NCI-H1417 treated with DMSO at 0.1 percent for 48 hours (cell line): Measurements from ENCODE around the gene DIS3L2.
"Not testable (repeated sequence)": the region's sequence is repeated elsewhere in the genome, so short reads cannot be mapped to it uniquely, and the experiment has no call there.

ENCODE experiments used
- DNase-seq: peaks from one replicate; lab custom pipeline; 2025; lab: John Stamatoyannopoulos, UW

DIS3L2 gene

DNA sequence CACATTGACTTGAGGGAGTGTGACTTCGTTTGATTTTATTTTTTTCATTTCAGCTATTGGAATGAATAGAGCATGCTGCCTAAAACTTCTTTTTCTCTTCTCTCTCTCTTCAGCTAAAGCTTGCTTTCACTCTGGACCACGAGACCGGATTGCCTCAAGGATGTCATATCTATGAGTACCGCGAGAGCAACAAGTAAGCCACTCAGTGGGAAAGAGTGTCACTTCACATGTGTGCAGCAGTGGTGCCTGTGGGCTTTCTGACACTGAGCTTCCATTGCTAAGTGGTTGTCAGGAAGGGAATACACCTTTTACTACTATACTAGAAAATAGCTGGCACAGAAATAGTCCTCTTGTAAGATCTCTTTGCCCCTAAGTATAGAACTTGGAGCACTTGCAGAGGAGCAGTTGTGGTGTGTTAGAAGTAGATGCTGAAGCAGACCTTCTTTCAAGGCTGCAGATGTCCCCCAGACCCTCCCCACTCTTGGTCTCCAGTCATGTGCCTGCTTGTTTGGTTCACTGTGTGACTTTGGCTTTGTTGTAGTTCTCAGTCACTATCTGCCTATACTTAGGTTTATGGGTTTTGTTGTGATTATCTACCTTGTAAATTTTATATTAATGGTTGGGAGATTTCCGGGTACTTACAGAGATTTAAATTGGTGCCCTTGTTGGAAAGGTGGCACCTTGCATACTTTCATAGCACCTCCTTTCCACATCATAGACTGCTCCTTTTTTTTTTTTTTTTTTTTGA, 338.6 kb downstream of the DIS3L2 start:
- DNase-seq: no peak

DNA sequence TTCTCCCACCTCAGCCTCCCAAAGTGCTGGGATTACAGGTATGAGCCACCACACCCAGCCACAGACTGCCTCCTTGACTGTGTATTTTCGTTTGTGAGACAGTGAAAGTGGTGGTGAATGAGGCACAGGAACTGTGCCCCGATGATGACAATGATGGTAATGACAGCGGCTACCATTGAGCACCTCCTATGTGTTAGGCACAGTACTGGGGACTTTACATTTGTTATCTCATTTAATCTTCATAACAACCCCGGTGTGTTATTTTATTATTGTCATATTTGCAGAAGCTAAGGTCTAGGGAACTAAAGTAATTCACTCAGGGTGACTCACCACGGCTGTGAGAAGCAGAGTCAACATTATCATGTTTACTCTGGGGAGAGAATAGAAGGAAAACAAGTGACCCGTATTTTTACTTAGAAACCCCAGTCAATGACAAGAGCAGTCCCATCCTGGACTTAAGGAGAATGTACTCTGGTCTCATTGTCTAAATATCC, 339.4 kb downstream of the DIS3L2 start:
- no peak for DNase-seq

DNA sequence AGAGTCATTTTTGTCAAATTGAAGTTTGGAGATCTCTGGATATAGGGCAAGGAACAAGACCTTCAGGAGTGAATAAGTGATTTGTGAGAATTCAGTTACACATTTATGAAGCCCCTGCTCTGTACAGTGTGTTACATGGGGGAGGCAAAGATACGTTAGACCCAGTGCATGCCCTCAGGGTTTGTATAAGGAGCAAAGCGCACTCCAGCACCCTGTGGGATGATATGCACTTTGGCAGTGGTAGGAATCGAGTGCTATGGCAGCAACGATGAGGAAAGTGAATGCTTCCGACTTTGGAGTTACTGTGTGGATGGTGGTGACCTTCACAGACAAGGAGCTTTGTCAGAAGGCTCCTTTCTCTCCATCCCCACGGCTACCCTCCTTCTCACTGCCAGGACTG, 342.7 kb downstream of the DIS3L2 start:
- no peak for DNase-seq

DNA sequence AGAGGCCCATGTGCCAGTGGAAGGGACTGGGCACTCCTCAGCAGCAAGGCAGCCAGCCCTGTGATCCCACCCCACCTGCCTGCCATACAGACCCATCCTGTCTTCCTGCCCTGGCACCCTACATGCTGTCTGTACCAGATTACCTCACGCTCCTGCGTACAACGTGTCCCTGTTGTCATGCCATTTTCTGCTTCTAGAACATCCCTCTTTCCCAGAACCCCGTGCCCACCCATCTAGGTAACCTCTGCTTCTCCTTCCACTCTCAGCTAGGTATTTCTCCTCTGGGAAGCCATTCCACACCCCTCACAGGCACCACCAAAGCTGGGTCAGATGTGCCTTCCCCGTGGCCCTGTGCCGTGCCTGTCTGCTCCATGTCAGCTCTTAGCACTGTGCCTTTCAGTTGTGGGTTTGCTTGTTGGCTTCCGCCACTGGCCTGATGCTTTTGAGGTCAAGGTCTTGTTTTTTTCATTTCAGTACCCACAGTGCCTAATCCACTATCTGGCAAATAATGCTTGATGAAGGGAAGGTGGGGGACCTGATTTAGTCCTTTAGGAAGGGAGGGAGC, 345.3 kb downstream of the DIS3L2 start:
- DNase-seq: no peak

DNA sequence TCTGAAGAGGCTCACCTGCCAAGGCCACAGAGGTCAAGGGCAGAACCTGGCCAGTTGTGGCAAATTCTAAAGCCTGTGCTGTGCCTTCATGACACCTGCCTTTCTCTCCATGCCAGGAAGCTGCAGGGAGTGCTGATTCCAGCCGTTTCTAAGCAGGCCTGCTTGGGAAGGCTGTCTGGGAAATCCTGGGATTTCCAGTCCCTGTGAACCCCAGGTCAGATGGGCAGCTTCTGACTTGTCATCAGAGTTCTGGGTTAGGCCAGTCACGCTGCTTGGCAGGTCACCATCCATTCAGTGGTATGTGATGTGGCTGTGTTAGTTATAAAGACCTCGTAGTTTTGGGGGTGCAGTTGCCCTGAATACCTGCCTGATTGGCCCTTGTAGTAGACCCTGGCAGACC, 346.3 kb downstream of the DIS3L2 start:
- no peak for DNase-seq

DNA sequence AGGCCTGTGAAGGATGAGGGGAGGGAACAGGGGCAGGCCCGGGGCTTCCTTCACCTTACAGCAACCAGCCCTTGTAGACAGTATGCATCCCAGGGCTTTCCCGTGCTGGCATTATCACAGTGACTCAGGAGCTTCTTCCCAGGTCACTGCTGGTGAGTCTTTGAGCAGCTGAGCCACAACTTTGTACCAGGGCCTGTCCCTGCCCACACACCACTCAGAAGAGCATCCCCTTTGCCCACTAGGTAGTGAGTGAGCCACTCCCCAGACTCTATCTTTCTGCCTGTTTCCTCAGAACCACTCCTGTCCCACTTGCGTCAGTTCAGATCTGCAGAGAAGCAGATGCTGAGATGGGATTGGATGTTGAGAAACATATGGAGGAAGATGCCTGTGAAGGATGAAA, 347.5 kb downstream of the DIS3L2 start:
- no peak for DNase-seq

DNA sequence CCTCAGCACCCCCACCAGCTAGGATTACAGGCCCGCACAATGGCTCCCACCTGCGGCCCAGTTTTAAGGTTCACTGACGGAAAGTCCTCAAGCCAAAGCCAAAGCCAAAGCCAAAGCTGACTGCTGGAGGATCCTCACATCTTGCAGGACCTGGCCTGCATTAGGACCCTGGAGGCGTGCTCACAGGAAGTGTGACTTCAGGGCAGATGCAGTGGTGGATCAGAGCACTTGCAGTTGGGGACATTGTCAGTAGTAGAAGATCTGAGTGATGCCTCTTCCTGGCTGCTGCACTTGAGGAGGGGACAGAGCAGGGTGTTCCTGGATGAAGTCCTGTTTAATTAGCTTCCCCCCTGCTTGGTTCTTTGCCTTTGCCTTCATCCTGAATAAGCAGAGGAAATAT, 348.1 kb downstream of the DIS3L2 start:
- no peak for DNase-seq

DNA sequence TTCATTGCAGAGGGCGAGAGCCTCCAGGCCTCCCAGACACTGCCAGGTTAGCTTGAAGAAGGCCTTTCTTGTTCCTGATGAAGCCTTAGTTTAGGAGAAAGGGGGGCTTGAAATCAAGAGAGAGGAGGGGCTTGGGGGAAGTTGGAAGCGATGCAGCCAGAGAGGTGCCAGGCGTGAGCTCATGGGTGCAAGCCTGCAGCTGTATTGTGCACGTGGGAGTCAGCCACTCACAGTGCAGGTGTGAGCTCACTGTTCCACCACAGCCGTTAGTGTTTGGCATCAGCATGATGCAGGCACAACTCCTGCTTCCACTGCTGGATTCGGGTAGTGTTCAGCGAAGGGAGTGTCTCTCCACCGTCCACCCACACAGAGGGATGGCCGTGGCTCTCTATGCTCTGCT, 348.6 kb downstream of the DIS3L2 start:
- no peak for DNase-seq

DNA sequence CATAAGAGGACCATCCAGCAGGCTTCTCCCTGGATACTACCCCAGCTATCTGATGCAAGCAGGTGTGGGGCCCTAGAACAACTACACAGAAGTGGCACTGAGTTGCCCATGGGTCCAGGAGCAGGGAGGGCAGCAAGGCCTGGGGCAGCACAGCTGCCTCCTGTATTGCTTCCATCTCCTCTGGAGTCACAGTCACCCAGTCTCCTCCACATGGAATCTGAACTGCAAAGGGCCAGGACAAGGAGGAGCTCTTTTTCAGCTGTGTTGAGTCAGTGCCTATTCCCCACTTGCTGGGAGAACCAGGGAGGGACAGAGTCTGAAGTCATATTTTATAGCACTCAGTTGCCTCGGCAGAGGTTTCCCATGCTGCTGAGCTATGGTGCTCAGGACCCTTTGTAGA, 349.2 kb downstream of the DIS3L2 start:
- DNase-seq: no peak

DNA sequence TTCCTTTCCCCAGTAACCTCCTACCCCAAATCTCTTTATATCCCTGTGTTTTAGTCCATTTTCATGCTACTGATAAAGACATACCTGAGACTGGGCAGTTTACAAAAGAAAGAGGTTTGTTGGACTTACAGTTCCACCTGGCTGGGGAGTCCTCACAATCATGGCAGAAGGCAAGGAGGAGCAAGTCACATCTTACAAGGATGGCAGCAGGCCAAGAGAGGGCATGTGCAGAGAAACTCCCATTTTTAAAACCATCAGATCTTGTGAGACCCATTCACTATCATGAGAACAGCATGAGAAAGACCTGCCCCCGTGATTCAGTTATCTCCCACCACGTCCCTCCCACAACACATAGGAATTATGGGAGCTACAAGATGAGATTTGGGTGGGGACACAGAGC, 352.1 kb downstream of the DIS3L2 start:
- not testable (repeated sequence) for DNase-seq

DNA sequence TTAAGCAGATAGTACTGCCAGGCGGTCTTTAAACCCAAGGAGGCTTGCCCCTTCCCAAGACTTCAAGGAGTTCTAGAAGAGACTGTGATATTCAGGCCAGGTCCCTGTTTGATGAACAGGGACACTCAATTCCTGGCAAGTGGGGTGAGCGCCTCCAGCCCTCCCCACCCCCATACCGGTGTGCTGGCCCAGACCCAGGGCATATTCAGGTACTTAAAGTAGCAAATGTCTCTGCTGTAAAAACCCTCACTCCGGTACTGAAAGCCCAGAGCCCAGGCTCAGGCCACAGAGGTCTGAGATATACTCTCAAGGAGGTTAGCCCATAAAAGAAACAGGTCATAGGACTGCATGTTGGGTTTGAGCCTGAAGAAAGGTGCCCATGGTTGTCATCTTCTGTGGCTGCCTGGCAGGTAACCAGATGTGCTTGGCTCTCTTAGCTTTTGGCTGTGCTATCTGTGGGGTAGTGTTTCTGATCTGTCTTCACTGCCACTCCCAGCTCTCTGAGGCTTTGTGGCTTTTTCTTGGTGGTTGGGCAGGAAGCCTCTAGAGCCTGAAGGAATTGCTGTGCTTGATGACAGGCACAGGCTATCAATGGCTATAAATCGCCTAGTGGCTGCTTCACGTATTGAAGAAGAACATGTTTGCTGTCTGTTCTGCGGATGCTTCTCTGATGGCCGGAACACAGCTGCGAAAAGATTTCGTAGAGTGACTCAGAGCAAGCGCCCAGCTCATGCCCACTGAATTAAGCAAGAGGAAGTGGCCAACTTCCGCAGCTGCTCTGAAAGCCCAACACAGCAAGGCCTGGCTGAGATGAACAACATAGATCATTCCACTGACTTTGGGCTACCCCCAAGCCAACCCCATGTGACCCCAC, 353.8 kb downstream of the DIS3L2 start:
- no peak for DNase-seq

DNA sequence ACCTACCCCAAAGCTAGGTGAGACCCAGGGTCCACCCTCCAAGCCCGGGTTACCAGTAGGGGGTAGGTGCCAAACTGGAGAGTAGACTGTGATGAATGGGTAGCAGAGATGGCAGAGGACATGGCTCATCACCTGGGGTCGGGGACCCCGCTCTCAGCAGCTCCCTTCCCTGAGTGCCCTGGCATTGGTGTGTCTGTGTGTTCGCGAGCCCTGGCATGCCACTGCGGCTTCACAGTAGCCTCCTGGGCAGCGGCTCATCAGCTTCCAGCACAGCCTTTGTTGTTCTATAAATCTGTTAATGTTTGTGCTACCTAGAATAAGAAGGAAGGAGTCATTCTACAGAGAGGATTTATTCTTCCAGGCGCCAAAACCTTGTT, 354.4 kb downstream of the DIS3L2 start:
- no peak for DNase-seq

DNA sequence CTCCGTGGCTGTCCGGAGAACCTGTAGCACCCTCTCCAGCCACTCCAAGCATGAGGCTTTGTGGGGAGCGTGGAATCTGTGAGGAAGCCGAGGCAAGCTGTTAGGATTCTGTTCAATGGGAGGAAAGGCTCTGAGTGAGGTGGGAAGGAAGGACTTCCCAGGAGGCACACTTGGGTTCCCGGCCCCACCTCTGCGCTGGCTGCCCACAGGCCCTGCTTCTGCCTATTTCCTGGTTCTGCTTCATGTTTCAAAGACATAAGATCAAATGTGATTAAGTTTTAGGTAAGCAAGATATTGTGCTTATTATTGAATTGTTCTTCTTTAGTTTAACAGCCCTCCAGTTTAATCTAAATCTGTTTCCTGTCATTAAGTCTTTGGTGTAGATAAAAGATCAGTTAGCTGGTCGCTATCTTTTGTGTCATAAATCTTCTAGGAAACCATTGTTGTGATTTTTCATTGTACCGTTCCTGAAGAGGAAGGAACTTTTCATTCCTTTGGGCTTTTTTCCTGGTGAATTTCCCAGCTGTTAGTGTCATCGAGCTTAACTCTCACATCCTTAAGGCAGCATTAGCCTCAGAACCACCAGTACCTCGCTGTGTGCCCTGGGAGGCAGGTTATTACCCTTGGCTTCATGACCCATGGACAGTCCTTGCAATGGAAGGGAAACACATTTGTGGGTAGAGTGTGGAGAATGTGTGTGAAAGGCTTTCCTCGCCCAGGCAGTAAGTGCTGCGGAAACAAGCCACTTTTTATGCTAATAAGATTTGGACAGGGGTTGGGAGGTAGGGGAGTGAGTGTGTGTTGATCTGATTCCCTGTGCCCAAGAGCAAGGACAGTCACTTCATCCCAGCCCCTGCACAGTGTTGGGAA, 355.2 kb downstream of the DIS3L2 start:
- no peak for DNase-seq

DNA sequence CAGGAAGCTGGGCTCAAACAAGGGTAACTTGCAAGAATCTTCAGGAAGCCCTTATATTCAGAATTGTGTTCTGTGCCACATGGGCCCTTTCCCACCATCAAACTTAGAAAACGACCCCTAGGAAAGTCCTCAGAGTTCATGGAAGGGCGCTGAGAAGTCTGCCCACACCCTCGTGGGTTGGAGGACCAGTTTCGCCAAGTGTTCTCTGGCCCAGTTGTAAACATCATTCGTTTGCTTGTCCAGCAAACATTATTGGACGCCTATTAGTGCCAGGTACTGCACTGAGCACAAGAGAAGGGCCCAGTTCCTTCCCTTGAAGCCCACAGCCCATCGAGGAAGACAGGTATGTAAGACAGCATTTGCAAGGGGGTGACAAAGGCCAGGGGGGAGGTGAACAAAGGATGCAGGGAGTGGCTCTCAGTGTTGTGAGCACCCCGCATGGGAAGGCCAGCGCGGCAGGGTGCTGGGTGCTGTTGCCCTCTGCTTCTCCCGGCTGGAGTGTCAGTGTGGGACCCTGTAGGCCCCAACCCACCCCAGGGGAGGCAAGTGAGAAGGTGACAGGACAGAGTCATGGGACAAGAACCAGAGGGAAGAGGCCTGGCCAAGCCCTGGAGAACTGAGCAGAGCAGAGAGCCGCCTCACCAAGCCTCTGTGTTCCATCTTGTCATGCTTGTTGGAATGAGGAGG, 356.8 kb downstream of the DIS3L2 start:
- no peak for DNase-seq

DNA sequence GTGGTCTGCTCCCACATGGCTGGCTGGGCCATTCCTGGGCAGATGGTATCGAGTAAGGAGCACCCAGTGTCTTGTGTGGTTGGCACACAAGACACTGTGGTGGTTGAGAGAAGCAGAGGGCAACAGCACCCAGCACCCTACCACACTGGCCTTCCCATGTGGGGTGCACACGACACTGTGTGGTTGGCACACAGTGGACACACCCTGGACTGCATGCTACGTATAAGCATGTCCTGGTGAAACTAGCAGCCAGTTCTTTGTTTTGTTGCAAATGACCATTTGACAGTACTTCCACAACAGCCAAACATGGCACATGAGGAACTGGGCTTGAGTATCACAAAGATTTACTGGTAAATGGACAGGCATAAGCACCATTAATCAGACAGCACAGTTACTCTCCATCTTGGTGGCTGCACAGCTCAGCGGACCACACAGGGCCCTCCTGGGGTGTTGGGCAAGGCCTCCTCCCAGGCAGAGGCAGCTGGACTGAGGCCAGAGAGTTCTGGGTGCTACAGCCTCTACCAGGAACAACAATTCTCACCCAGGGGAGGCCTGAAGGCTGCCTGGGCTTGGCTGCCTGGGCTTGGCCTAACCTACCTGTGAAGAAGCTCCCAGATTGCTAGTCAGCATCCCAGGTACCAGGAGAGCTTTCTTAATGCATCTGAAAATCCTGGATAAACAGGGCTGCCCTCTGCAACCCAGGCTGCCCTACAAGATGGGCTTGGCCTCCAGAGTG, 357.7 kb downstream of the DIS3L2 start:
- no peak for DNase-seq

DNA sequence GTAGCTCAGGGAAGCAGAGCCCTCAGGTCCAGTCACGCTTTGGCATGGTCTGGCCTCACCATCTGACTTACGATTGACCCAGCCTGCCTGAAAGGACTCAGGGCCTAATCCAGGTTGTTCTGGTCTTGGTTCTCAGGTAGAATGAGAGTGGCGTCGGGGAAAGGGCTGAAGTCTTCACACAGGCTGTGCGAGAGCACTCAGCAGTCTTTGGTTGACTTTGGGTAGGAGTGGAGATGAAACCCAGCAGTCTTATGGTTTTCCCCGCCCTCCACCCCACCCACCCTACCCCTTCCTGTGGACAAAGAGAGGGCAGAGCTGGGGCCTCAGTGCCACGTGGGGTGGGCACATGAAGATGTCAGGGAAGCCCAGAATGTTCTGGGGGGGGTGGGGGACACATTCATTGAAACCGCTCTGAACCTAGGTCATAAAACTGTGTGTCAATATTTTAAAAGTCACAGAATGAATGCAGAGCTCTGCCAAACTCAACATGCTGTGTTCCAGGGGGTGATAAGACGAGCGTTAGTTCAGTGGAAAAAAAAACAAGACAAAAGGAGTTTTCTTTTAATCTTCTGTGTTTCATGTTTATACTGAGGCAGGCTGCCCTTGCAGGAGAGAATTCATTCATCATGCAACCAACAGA, 358.4 kb downstream of the DIS3L2 start:
- no peak for DNase-seq

DNA sequence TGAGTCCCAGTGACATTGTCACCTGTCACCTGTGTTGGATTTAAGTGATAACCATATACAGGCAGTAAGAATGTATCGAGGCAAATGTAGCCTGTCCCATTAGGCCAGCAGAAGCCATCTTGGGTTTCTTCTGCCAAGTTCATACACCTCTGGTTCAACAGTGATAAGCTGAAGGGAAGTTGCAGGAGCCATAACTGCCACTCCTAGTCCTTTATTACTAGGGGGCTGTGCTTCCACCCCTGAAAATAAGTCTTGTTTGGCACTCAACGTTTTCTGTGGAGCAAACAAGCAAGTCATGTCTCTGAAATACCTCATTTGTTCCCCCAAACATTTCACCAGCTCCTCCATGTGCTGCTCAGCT, 358.9 kb downstream of the DIS3L2 start:
- no peak for DNase-seq

DNA sequence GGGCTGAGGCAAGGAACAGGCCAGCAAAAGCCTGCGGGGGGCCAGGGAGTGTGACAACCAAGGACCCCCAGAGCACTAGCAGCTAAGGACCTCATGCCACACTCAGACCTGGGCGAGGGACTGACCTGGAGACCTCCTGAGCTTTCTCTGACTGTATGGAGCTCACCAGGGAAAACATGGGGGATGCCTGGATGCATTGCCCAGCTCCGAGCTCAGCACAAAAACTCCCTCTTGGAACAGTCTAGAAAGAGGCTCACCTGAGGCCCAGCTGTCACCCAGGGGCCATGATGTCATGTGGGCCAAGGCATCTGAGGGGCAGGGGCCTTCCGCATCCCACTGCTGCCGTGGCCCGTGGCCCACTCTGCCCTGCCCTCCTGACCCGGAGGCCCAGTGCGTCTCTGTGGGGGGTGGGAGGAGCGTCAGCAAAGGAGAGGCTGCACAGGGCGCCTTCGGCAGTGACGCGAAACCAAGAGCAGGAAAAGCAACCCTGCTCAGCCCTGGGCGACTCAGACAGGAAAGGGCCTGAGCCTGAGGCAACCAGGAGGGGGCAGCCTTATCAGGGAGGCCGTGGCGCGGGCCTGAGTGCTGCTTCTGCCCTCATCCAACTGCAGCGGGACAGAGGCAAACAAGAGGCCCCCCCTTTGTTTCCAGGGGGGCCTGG, 359.8 kb downstream of the DIS3L2 start:
- DNase-seq: no peak

DNA sequence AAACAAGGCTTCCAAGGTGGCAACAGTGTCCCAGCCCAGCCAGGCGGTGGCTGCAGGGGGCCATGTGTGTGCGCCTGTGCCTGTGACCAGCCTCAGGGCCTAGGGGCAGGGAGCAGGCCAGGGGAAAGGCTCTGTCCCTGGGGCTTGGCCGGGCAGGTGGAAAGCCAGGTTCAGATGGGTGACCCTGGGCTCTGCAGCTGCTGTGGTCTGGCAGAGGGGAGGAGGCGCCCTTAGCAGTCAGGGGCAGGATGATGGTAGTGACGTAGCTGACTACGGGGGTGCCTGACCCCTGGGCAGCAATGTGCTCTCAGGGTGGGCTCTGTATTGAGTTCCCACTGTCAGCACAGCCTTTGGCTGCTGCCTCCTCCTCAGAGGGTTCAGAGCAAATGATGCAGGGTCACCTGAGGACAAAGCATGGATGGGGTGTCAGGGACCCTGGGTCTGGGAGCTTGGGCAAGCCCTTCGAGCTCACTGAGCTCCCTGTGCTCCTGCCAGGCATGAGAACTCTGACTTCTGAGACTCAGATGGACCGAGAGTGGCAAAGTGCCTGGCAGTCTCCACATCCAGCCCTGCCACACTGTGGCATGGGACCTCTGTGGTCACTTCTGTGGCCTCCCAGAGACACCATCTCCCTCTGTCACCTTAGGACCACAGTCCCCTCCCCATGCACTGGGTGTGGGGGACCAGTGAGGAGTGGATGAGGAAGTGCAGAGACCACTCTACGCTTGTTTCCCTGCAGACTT, 360.5 kb downstream of the DIS3L2 start:
- no peak for DNase-seq
